Heart left ventricle (tissue), 16 donors: ENCODE data around the gene SMIM1. TPM values are rescaled to one million over a fixed set of nuclear protein-coding genes. Genes with fewer than 3 reads are reported as not detected.

Source experiments
- ATAC-seq, 4 donors: fragments of 200-7000 bp; cut with Tn5 transposase; one replicate each; pipeline ENCODE4 v1.9.1; 2020 to 2022; ENCODE audit warnings: moderate library complexity in 4 of 4, mild to moderate bottlenecking in 3 of 4, moderate number of reproducible peaks in 1 of 4
- DNase-seq, 5 donors: peaks; one replicate each; pipeline ENCODE4 v3.0.0-alpha.2; 2020
- H3K27ac ChIP-seq, 12 donors: fragments of 200-600 bp; sonication (generic) in 4 of 12; one replicate each; pipeline versions ENCODE4 v1.5.0 to v1.8.0; 2016 to 2022; ENCODE audit warnings: mild to moderate bottlenecking in 2 of 12
- H3K27me3 ChIP-seq, 9 donors: fragments of 200-600 bp; sonication (generic) in 2 of 9; one replicate each; pipeline versions ENCODE4 v1.5.1 to v1.8.0; 2016 to 2022; ENCODE audit warnings: mild to moderate bottlenecking in 3 of 9
- H3K36me3 ChIP-seq, 9 donors: fragments of 200-600 bp; sonication (generic) in 2 of 9; one replicate each; pipeline versions ENCODE4 v1.5.0 to v1.8.0; 2018 to 2022; ENCODE audit warnings: mild to moderate bottlenecking in 2 of 9
- H3K4me1 ChIP-seq, 12 donors: fragments of 200-600 bp; sonication (generic) in 4 of 12; one replicate each; pipeline versions ENCODE4 v1.5.0 to v1.8.0; 2016 to 2022; ENCODE audit warnings: mild to moderate bottlenecking in 3 of 12
- H3K4me3 ChIP-seq, 12 donors: fragments of 200-600 bp; sonication (generic) in 4 of 12; one replicate each; pipeline versions ENCODE4 v1.5.0 to v1.8.0; 2017 to 2022; ENCODE audit warnings: mild to moderate bottlenecking in 9 of 12, moderate library complexity in 4 of 12
- H3K9me3 ChIP-seq, 12 donors: fragments of 200-600 bp; sonication (generic) in 4 of 12; one replicate each; pipeline versions ENCODE4 v1.5.0 to v1.8.0; 2016 to 2022; ENCODE audit warnings: mild to moderate bottlenecking in 1 of 12
- POLR2A ChIP-seq, 2 donors: fragments of 450-650 bp; IDR thresholded peaks; one replicate each; pipeline ENCODE4 v1.6.1; 2017; ENCODE audit warnings: antibody characterized with exemption in 2 of 2, mild to moderate bottlenecking in 2 of 2, moderate library complexity in 2 of 2
- WGBS, 4 donors: extraction: QIAGEN DNeasy Blood & Tissue Kit in 2 of 4; methylation state at CpG; one replicate each; pipeline versions ENCODE4 v1.1.5 to v1.1.7; 2013 to 2018; 5-methylcytosine and 5-hydroxymethylcytosine counted together
- intact Hi-C, 10 donors: fragments of 100-400 bp; cut with DNase I; formaldehyde crosslinking; loops; one replicate each; pipeline versions ENCODE4 v1.11.1 to v1.14.2; 2022
- polyA plus RNA-seq, 2 donors: library from polyadenylated mRNA; stranded (reverse); fragments of 200-250 nt; gene quantifications; one replicate each; pipeline ENCODE4 v1.2.3, GENCODE V29; 2013
- total RNA-seq, 9 donors: library from RNA; depleted of rRNA in 2 of 9; stranded (reverse); fragments of >200 nt in 2 of 9; fragmentation: NEBNext Ultra II Directional in 3 of 9; extraction: Animal tissue kit (Norgen Biotek cat#: 25700) in 3 of 9; gene quantifications; one replicate each; pipeline versions ENCODE4 v1.1.0 to v1.2.4, GENCODE V29; 2016 to 2023
- TF ChIP-seq, protein P1 (sequence below), 12 donors: fragments of 200-600 bp; sonication (generic) in 4 of 12; IDR thresholded peaks; one replicate each; pipeline versions ENCODE4 v1.5.0 to v1.8.0; 2018 to 2022; ENCODE audit warnings: antibody characterized with exemption in 12 of 12, mild to moderate bottlenecking in 5 of 12
- donor health status: ischemic (EF 13 %, LVEDD 7.1; RV severe dilation, severe dysfunction).
- donor health status: healthy with polysubstance abuse.
- donor health status: DM: no; HTN: yes; CAD: no.
- donor health status: DM: no; HTN: no; CAD: no.
- donor health status: ischemic (EF 25% LVEDD 6.9; RV normal size, moderate dysfunction).
- donor health status: ischemic (EF 25% LVEDD 5.7; RV mildly dilated, moderate dysfunction).
- donor health status: healthy.
- donor health status: DM: yes; HTN: yes; CAD: no.
- donor health status: ischemic (EF 35%, LVEDD 5.7; RV mildly dilated, moderate dysfunction).
- donor health status: nonischemic (EF 11% LVEDD 7.7; RV severe dilation, severe dysfunction).
- donor health status: DM: yes; HTN: yes; CAD: no.
- donor health status: PGD.
- donor health status: ischemic (EF 29% LVEDD 5.4; RV normal size, mild dysfunction).
- donor health status: nonischemic (EF 23%, LVEDD 6.1; RV moderate dilation, normal function).

The SMIM1 gene
- total and polyA plus RNA-seq, 11 donors = 3.8 to 51.2 (median 11.7) TPM

DNA sequence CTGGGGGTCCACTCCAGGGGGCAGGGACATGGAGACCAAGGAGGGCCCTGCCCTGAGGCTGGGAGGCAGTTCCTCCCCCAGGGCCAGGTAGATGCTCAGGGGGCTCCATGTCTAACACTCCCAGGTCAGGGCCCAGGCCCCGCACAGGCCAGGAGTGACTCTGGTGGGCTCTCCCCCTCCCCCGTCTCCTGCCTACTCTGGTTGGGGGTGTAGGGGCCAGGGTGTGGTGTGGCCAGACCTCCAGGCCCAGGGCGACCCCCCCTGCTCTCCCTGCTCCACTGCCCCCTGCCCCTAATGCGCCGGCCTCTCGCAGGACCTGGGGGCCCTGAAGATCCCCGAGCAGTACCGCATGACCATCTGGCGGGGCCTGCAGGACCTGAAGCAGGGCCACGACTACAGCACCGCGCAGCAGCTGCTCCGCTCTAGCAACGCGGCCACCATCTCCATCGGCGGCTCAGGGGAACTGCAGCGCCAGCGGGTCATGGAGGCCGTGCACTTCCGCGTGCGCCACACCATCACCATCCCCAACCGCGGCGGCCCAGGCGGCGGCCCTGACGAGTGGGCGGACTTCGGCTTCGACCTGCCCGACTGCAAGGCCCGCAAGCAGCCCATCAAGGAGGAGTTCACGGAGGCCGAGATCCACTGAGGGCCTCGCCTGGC lies 40.0 kb upstream of the SMIM1 start:
- ATAC-seq (peak in 3 of 4 donors; percentile 3 to 23 (median 18)), DNase-seq (peak in 1 of 5 donors; percentile 66)
- TF ChIP-seq, protein P1, sequence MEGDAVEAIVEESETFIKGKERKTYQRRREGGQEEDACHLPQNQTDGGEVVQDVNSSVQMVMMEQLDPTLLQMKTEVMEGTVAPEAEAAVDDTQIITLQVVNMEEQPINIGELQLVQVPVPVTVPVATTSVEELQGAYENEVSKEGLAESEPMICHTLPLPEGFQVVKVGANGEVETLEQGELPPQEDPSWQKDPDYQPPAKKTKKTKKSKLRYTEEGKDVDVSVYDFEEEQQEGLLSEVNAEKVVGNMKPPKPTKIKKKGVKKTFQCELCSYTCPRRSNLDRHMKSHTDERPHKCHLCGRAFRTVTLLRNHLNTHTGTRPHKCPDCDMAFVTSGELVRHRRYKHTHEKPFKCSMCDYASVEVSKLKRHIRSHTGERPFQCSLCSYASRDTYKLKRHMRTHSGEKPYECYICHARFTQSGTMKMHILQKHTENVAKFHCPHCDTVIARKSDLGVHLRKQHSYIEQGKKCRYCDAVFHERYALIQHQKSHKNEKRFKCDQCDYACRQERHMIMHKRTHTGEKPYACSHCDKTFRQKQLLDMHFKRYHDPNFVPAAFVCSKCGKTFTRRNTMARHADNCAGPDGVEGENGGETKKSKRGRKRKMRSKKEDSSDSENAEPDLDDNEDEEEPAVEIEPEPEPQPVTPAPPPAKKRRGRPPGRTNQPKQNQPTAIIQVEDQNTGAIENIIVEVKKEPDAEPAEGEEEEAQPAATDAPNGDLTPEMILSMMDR (IDR thresholded peaks at IDR 0.05) = no peak
- TF ChIP-seq POLR2A (IDR thresholded peaks at IDR 0.05) = no peak
- Histone ChIP-seq H3K4me1 (peaks cover 0 to 23% (median 8%) of the 10 kb centered on the region in 12 donors), H3K27me3 (peaks cover 0 to 27% (median 3%) of the 10 kb centered on the region in 9 donors), H3K9me3 (no peaks in the 10 kb centered on the region), H3K36me3 (peaks cover 0 to 22% (median 14%) of the 10 kb centered on the region in 9 donors), H3K27ac (no peak overlapping the region), H3K4me3 (no peak overlapping the region)
- WGBS, 4 donors = 30 to 69% (median 47%) methylated on average over 7 to 37 of the region's 37 CpGs
- intact Hi-C loops = no loop called here

DNA sequence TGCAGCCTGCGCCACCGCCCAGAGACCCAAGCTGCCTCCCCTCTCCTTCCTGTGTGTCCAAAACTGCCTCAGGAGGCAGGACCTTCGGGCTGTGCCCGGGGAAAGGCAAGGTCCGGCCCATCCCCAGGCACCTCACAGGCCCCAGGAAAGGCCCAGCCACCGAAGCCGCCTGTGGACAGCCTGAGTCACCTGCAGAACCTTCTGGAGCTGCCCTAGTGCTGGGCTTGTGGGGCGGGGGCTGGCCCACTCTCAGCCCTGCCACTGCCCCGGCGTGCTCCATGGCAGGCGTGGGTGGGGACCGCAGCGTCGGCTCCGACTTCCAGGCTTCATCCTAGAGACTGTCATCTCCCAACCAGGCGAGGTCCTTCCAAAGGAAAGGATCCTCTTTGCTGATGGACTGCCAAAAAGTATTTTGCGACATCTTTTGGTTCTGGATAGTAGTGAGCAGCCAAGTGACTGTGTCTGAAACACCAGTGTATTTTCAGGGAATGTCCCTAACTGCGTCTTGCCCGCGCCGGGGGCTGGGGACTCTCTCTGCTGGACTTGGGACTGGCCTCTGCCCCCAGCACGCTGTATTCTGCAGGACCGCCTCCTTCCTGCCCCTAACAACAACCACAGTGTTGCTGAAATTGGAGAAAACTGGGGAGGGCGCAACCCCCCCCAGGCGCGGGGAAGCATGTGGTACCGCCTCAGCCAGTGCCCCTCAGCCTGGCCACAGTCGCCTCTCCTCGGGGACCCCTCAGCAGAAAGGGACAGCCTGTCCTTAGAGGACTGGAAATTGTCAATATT lies 39.3 kb upstream of the SMIM1 start:
- intact Hi-C loops = no loop called here
- Histone ChIP-seq H3K4me1 (peaks cover 0 to 23% (median 8%) of the 10 kb centered on the region in 12 donors), H3K4me3 (no peak overlapping the region), H3K36me3 (peaks cover 0 to 29% (median 21%) of the 10 kb centered on the region in 9 donors), H3K27me3 (peaks cover 0 to 25% (median 3%) of the 10 kb centered on the region in 9 donors), H3K9me3 (no peaks in the 10 kb centered on the region), H3K27ac (no peak overlapping the region)
- 70 to 77% (median 75%) methylated on average over 15 to 29 of the region's 29 CpGs for WGBS, 4 donors
- DNase-seq (peak in 1 of 5 donors; percentile 44), ATAC-seq (peak in 2 of 4 donors; percentile 3 to 4)
- no peak for TF ChIP-seq POLR2A (IDR thresholded peaks at IDR 0.05)

- no peak overlapping the region for H3K4me3 ChIP-seq
- ATAC-seq = no peak
- H3K27ac ChIP-seq = no peak overlapping the region
- peaks cover 0 to 37% (median 29%) of the 10 kb centered on the region in 9 donors for H3K36me3 ChIP-seq
- no peaks in the 10 kb centered on the region for H3K9me3 ChIP-seq
- WGBS, 4 donors = 78 to 86% (median 84%) methylated on average over 7 to 17 of the region's 17 CpGs
- H3K4me1 ChIP-seq = peaks cover 0 to 23% (median 8%) of the 10 kb centered on the region in 12 donors
- H3K27me3 ChIP-seq = peaks cover 0 to 25% (median 3%) of the 10 kb centered on the region in 9 donors
- TF ChIP-seq, protein P1 (IDR thresholded peaks at IDR 0.05) = no peak
- TF ChIP-seq POLR2A (IDR thresholded peaks at IDR 0.05) = no peak
- peak in 1 of 5 donors; percentile 53 for DNase-seq
- intact Hi-C loops = no loop called here
These were observed 38.5 kb upstream of the SMIM1 start for GRCh38 chr1:3733883-3734589.

- H3K27me3 ChIP-seq = peaks cover 0 to 25% (median 2%) of the 10 kb centered on the region in 9 donors
- peaks cover 0 to 38% (median 30%) of the 10 kb centered on the region in 9 donors for H3K36me3 ChIP-seq
- H3K9me3 ChIP-seq = no peaks in the 10 kb centered on the region
- H3K27ac ChIP-seq = no peak overlapping the region
- ATAC-seq = no peak
- TF ChIP-seq, protein P1 (IDR thresholded peaks at IDR 0.05) = no peak
- no peak for TF ChIP-seq POLR2A (IDR thresholded peaks at IDR 0.05)
- intact Hi-C loops = no loop called here
- H3K4me3 ChIP-seq = no peak overlapping the region
- peaks cover 0 to 23% (median 8%) of the 10 kb centered on the region in 12 donors for H3K4me1 ChIP-seq
- DNase-seq = peak in 1 of 5 donors; percentile 42
- WGBS, 4 donors = 78 to 93% (median 87%) methylated on average over 16 of the region's 16 CpGs
These were observed 37.9 kb upstream of the SMIM1 start for GRCh38 chr1:3734602-3735001.
